ENCODE results near the gene CSAD.
"Not testable (repeated sequence)": the region's sequence is repeated elsewhere in the genome, so short reads cannot be mapped to it uniquely, and the experiment has no call there.

CSAD gene

GRCh38 chr12:53197011-53197640 lies 16.4 kb upstream of the CSAD start:
- DNase-seq: no peak

DNA sequence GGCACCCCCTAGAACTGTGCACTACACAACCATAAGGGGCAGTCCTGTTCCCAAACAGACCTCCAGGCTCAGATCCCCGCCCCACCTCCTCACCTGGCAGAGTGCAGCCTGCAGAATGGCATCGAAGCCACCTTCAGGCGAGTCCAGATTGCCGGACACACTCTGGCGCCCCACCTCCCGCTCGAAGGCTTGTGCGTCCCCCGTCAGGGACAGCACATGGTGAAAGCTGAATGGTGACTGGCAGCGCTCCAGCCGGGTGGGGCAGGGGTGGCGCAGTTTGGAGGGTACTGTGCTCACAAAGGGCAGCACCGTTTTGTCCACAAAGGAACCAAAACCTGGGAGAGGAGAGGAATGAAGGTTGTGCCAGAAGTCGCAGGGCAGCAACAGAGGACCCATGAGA lies 15.8 kb upstream of the CSAD start:
- DNase-seq: no peak

- DNase-seq: no peak
Observed at GRCh38 chr12:53195516-53196420, 15.0 kb upstream of the CSAD start.

DNA sequence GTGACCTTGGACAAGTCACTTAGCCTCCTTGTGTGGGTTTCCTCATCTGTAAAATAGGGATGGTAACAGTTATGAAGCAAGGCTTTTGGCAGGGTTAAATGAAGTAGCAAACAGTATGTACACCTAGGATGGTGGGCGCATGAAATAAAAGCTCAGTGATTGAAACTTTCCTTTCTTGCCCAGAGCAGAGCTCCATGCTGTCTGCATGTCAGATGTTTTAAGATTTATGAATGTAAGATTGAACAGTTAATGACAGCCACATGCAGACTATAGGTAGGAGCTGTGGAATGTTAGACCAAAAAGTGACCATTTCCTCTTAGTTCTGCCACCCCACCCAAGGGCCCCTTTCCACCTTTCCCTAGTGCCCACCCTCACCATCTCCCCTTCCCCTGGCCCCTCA lies 14.2 kb upstream of the CSAD start:
- no peak for DNase-seq

DNA sequence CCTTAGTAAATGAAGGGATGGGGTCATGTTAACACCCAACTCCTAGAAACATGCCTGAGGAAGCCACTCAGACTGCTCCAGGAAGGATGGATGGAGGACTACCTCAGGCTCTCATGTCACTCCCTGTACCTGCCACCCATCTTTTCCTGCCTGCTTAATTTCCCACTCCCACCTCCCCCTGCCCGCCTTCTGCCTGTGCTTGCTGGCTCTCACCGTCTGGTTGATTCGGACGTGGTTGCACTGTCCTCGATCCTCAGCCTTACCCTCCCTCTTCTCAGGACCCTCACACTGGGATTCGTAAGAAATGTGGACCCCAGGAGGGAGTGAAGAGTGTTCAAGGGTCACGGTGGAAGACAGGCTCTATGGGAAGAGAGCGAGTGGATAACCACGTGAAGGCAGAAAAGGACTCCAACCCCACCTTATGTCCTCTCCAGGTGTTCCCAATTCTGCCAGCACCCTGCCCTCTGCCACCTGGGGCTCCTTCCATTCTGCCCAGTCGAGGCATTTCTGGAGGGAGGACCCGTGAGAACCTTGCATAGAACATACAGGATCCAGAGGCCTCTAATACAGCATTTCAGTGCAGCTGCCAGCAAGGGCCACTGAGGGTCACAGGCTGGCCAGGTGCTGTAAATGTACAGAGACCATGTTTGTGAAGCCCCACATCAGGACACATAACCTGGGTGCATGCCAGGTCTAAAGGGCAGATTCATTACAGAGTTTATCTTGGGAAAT lies 13.4 kb upstream of the CSAD start:
- DNase-seq: no peak

- no peak for DNase-seq
Observed at GRCh38 chr12:53193040-53193439, 12.3 kb upstream of the CSAD start.

DNA sequence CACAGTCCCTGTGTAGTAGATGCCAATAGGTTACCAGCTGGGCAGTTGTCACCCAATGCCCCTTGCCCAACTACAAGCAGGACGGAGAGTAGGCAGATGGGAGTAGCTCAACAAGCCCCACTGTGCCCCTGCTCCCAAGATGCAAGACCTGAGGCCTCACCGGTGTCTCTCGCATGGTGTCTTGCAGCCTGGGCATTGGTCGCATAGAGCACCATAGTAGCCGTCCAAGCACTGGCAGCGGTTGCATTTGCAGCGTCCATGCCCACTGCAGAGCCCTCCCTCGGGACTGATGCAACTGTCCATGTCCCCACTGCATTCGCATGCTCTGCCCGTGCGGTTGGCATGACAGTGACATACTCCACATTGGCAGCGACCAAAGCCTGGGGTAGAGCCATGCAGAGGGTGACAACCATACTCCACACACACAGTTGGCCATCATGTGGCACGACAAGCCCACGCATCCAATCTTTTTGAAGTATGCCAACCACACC lies 11.9 kb upstream of the CSAD start:
- no peak for DNase-seq

GRCh38 chr12:53191885-53192530 lies 11.3 kb upstream of the CSAD start:
- no peak for DNase-seq

DNA sequence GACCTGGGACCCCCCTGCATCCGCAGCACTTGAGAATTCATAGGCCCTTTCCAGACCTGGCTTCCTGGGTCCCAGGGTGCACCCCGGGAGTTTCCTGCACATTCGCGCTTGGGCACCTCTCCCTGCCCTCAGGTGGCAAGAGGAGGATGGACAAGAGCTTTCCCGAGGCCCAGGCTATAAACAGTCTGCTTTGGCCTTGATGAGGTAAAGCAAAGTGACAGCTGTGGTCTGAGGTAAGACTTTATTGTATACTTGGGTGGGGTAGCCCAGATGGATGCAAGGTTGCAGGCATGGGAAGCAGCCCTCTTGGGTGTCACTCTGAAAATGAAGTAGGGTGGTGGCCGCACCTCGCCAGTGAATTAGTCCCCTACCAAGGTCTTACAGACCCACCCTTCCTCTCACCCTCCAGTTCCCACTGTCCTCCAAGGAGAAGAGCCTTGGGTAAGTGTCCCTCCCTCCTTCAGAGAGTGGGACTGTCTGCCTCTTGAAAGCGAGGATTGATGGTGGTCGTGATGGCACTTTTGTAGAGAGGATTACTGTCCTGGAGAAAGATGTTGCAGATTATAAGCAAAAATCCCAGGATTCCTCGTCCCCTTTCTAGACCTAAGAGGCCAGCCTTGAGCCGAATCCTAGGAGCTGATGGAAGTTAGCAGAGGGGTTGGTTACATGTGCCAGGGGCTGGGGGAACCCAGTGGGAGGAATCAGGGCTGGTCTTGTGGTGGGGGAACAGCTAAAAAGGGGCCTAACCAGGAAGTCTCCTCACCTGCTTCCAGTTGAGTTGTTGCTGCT lies 10.6 kb upstream of the CSAD start:
- DNase-seq: no peak

DNA sequence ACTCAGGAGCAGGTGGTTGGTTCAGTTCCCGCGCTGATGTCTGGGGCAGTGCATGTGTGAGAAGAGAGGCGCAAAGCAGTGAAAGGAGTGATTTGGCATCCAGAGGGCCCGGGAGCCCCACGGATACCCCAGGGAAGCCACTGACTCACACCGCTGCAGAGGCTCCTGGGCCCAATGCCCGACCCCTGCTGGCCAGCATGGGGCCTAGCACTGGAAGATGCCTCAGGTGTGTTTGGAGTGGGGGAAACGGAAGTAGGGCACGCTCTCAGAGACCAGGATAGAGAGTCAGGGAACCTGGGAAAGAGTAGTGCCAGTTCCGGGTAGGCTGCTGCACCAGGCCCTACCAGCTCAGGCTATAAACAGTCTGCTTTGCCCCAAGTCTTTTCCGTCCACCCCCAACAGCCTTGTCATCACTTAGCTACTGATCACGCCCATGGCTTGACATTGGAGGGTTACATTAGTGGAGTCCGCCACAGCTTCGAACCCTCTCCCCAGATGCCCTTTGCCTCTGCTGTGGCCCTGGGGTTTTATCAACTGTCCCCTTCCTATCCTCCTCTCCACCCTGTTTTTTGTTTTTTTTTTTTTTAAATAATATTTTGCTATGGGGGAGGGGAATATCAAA lies 9.5 kb upstream of the CSAD start:
- DNase-seq: peak; percentile 64

GRCh38 chr12:53187145-53187899 lies 6.6 kb upstream of the CSAD start:
- DNase-seq: no peak

- DNase-seq: no peak
Observed at GRCh38 chr12:53186745-53187144, 6.0 kb upstream of the CSAD start.

GRCh38 chr12:53185582-53186153 lies 4.9 kb upstream of the CSAD start:
- DNase-seq: no peak

- no peak for DNase-seq
Observed at GRCh38 chr12:53184828-53185227, 4.1 kb upstream of the CSAD start.

DNA sequence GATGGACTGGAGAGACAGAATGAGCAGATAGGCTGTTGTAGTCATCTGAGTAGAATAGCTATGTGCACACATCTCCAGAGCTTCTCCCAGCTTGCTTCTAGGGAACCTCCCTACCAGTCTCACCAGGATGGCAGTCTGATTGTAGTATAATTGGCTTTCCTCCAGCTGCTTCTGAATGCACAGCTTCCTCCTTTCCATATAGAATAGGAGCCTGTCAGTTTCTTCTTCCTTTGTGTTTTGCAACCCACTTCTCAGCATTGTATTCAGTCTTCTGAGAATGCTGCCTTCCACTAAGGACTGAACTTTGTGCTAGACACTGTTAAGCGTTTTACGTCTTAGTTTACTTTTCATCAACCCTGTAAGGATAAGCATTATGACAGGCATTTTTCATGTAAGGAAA lies 2.2 kb upstream of the CSAD start:
- DNase-seq: no peak

GRCh38 chr12:53181935-53182334 lies 1.2 kb upstream of the CSAD start:
- no peak for DNase-seq

GRCh38 chr12:53180931-53181645 lies 363 bp upstream of the CSAD start:
- peak; percentile 82 for DNase-seq

DNA sequence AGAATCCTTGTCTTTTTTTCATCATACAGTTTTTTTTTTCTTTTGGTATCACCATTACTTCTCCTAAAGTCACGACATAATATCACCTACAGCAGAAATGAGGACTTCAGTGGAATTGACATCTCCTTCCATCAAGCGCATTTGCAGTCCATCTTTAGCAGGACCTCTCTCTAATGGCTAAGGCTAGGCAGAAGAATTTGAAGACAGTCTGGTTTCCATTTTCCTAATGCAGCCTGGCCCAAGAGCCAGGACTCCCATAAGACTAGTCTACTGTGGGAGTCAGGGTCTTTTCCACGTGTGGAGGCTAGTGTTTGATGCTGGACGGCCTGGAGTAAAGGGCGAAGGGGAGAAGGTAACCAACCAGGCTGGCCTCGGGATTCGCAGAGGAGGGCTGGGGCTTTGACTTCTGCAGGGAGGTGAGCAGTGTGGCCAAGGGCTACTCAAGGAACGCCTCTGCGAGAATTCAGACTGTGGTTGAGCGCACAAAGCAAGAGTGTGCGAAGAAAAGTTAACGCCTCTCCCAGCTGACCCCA lies 972 bp downstream of the CSAD start:
- no peak for DNase-seq

DNA sequence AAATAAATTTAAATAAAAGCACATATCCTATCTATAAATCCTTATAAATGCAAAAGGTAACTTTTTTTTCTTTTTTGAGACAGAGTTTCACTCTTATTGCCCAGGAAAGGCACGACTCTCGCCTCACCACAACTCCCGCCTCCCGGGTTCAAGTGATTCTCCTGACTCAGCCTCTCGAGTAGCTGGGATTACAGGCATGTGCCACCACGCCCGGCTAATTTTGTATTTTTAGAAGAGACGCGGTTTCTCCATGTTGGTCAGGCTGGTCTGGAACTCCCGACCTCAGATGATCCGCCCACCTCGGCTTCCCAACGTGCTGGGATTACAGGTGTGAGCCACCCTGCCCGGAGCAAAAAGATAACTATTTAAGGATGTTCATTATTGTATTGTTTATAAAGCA lies 1.9 kb downstream of the CSAD start:
- not testable (repeated sequence) for DNase-seq

GRCh38 chr12:53177447-53177846 lies 3.3 kb downstream of the CSAD start:
- DNase-seq: not testable (repeated sequence)

Measured in stimulated activated CD8-positive, alpha-beta memory T cell treated with anti-CD3 and anti-CD28 coated beads, Interleukin-4, amount 100 ng/mL, for 48 hours (primary cell).